Measurements from ENCODE around the gene PRG2. TPM values are rescaled to one million over a fixed set of nuclear protein-coding genes. Genes with fewer than 3 reads are reported as not detected.

PRG2 gene
- total and polyA plus RNA-seq, 9 of the 15 experiments (the other 6 are each of a cell fraction or from before 2014, with no cell fraction given) = 1.8 to 78.0 (median 26.6) TPM

DNA sequence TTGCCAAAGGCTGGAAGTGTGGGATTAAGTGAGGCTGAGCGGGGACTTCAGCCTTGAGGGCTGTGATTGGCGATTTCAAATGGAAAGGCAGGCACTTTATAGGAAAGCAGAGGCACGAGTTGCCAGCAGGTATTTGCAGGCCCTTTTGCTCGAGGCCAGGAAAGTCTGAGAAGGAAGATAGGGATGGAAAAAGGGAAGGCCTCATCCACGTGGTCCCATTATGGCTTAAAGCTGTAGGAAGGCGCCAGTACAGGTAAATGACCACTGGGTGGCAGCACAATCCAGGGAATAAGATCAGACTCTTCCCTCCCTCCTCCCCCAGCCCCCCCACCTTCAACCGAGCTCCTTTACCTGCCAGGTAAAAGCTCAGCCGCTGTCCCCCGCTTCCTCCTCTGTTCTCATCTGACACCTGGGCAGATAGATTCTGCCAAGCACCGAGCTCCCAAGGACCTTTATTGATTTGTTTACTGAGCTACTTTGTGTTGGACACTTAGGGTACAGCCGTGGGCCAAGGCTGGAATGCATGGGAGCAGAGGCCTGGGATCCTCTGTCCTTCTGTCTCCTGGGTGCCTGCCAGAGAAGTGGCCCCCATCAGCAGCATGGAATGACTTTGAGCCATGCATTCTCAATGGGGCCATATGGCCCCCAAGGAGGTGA is 44.8 kb downstream of the PRG2 start (continued):
- TF ChIP-seq ZNF76 (CRISPR knock-in tag; IDR thresholded peaks at IDR 0.05; ENCODE audit: borderline replicate concordance) (no peak), RAD21 (CRISPR knock-in tag; conservative IDR thresholded peaks at IDR 0.05 in 1 of 2, IDR thresholded peaks at IDR 0.05 in 1 of 2) (peak; percentile 62), L3MBTL2 (IDR thresholded peaks at IDR 0.05) (peak; percentile 87), ZFX (CRISPR knock-in tag; IDR thresholded peaks at IDR 0.05) (peak; percentile 69), NFRKB (IDR thresholded peaks at IDR 0.05; ENCODE audit: low read depth) (no peak), CCNT2 (IDR thresholded peaks at IDR 0.05; ENCODE audit: borderline replicate concordance, extremely low read depth, insufficient read length, low read depth, low read length) (no peak), KDM5B (IDR thresholded peaks at IDR 0.05; ENCODE audit: insufficient replicate concordance, low read depth, low read length) (no peak), OTX1 (CRISPR knock-in tag; IDR thresholded peaks at IDR 0.05) (no peak), GABPA (tag; conservative IDR thresholded peaks at IDR 0.05; ENCODE audit: low read depth) (no peak)
- TF ChIP-seq, protein P1, sequence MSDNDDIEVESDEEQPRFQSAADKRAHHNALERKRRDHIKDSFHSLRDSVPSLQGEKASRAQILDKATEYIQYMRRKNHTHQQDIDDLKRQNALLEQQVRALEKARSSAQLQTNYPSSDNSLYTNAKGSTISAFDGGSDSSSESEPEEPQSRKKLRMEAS (CRISPR knock-in tag; IDR thresholded peaks at IDR 0.05) = peak; percentile 58
- TF ChIP-seq, protein P2, sequence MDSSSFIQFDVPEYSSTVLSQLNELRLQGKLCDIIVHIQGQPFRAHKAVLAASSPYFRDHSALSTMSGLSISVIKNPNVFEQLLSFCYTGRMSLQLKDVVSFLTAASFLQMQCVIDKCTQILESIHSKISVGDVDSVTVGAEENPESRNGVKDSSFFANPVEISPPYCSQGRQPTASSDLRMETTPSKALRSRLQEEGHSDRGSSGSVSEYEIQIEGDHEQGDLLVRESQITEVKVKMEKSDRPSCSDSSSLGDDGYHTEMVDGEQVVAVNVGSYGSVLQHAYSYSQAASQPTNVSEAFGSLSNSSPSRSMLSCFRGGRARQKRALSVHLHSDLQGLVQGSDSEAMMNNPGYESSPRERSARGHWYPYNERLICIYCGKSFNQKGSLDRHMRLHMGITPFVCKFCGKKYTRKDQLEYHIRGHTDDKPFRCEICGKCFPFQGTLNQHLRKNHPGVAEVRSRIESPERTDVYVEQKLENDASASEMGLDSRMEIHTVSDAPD (CRISPR knock-in tag; IDR thresholded peaks at IDR 0.05) = no peak
- TF ChIP-seq, protein P3, sequence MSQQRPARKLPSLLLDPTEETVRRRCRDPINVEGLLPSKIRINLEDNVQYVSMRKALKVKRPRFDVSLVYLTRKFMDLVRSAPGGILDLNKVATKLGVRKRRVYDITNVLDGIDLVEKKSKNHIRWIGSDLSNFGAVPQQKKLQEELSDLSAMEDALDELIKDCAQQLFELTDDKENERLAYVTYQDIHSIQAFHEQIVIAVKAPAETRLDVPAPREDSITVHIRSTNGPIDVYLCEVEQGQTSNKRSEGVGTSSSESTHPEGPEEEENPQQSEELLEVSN (IDR thresholded peaks at IDR 0.05; ENCODE audit: borderline replicate concordance in 1 of 2, extremely low read depth in 1 of 2, insufficient read depth in 1 of 2, insufficient read length in 1 of 2, low read depth in 1 of 2, low read length in 1 of 2, poor library complexity in 1 of 2, severe bottlenecking in 1 of 2) = peak in 1 of 2 experiments; percentile 18
- TF ChIP-seq, protein P4, sequence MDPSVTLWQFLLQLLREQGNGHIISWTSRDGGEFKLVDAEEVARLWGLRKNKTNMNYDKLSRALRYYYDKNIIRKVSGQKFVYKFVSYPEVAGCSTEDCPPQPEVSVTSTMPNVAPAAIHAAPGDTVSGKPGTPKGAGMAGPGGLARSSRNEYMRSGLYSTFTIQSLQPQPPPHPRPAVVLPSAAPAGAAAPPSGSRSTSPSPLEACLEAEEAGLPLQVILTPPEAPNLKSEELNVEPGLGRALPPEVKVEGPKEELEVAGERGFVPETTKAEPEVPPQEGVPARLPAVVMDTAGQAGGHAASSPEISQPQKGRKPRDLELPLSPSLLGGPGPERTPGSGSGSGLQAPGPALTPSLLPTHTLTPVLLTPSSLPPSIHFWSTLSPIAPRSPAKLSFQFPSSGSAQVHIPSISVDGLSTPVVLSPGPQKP (CRISPR knock-in tag; IDR thresholded peaks at IDR 0.05) = no peak
- TF ChIP-seq, protein P5, sequence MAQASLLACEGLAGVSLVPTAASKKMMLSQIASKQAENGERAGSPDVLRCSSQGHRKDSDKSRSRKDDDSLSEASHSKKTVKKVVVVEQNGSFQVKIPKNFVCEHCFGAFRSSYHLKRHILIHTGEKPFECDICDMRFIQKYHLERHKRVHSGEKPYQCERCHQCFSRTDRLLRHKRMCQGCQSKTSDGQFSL (CRISPR knock-in tag; IDR thresholded peaks at IDR 0.05) = peak; percentile 94
- TF ChIP-seq, protein P5 (tag; IDR thresholded peaks at IDR 0.05) = peak in 1 of 2 experiments; percentile 93; a peak in 2 of 4 replicates
- TF ChIP-seq, protein P6, sequence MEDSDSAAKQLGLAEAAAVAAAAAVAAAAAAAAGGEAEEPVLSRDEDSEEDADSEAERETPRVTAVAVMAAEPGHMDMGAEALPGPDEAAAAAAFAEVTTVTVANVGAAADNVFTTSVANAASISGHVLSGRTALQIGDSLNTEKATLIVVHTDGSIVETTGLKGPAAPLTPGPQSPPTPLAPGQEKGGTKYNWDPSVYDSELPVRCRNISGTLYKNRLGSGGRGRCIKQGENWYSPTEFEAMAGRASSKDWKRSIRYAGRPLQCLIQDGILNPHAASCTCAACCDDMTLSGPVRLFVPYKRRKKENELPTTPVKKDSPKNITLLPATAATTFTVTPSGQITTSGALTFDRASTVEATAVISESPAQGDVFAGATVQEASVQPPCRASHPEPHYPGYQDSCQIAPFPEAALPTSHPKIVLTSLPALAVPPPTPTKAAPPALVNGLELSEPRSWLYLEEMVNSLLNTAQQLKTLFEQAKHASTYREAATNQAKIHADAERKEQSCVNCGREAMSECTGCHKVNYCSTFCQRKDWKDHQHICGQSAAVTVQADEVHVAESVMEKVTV (CRISPR knock-in tag; IDR thresholded peaks at IDR 0.05) = peak; percentile 55

Measured in K562 (cell line).